Ascending aorta (tissue), 2 donors: Measurements from ENCODE around the gene NINJ2. TPM values are rescaled to one million over a fixed set of nuclear protein-coding genes. Genes with fewer than 3 reads are reported as not detected.

Experiments
- DNase-seq, 2 donors: peaks; one replicate each; pipeline ENCODE4 v3.0.0-alpha.2; 2019; ENCODE audit warnings: low spot score in 2 of 2
- H3K27ac ChIP-seq, 2 donors: fragments of 200-600 bp; sonication (generic); one replicate each; pipeline ENCODE4 v1.5.1; 2016 to 2017; ENCODE audit warnings: mild to moderate bottlenecking in 1 of 2
- H3K27me3 ChIP-seq: fragments of 200-600 bp; sonication (generic); one replicate; pipeline ENCODE4 v1.5.1; 2017
- H3K36me3 ChIP-seq, 2 donors: fragments of 200-600 bp; sonication (generic); one replicate each; pipeline ENCODE4 v1.5.1; 2016
- H3K4me1 ChIP-seq, 2 donors: fragments of 200-600 bp; sonication (generic); one replicate each; pipeline ENCODE4 v1.5.1; 2016 to 2017; ENCODE audit warnings: mild to moderate bottlenecking in 1 of 2
- H3K4me3 ChIP-seq, 2 donors: fragments of 200-600 bp; sonication (generic); one replicate each; pipeline ENCODE4 v1.5.1; 2016 to 2017; ENCODE audit warnings: mild to moderate bottlenecking in 1 of 2
- H3K9me3 ChIP-seq, 2 donors: fragments of 200-600 bp; sonication (generic); one replicate each; pipeline ENCODE4 v1.5.1; 2016
- intact Hi-C: fragments of 100-400 bp; cut with DNase I; formaldehyde crosslinking; loops from one replicate; pipeline ENCODE4 v1.15.1; 2023
- total RNA-seq: library from RNA; depleted of rRNA; stranded (reverse); fragments of >200 nt; gene quantifications from one replicate; pipeline ENCODE4 v1.1.0, GENCODE V29; 2016
- TF ChIP-seq, protein P1 (sequence below), 3 experiments: fragments of 200-600 bp in 2 of 3; fragments of 450-650 bp in 1 of 3; sonication (generic) in 2 of 3; IDR thresholded peaks; one replicate each; pipeline ENCODE4 v1.5.1; 2016 to 2019; ENCODE audit warnings: antibody characterized with exemption in 3 of 3, mild to moderate bottlenecking in 1 of 3, moderate library complexity in 1 of 3

The NINJ2 gene
- total RNA-seq, 1 donor from 2014 or later, result 24.1 TPM

DNA sequence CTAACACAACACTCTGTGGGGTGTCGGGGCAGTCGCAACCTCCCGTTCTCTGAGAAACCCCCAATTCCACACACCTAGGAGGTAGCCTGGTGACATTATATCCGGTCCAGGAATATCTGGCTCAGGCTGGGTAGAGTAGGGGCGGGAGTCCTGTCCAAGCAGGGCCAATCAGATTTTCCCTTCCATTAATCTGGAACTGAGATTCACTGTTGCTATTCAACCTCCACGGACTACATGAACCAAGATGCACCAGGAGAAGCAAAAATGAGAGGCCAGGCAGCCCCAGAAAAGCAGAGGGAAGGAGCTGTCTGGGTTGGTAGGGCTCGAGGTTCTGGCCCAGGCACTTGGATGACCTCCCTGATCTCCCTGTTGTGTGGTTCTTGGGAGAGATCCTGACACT, 51.0 kb downstream of the NINJ2 start:
- intact Hi-C loops, result loop anchor here (5.0 kb wide), 1 partner anchor 35 kb away; no protein-coding TSS in a partner anchor
- no peak overlapping the region for H3K4me3 ChIP-seq
- DNase-seq, result peak in 1 of 2 donors; percentile 35
- no peaks in the 10 kb centered on the region for H3K27me3 ChIP-seq
- no peaks in the 10 kb centered on the region for H3K36me3 ChIP-seq
- peaks cover 6 to 21% of the 10 kb centered on the region in 2 donors for H3K4me1 ChIP-seq
- no peak overlapping the region for H3K27ac ChIP-seq
- TF ChIP-seq, protein P1, sequence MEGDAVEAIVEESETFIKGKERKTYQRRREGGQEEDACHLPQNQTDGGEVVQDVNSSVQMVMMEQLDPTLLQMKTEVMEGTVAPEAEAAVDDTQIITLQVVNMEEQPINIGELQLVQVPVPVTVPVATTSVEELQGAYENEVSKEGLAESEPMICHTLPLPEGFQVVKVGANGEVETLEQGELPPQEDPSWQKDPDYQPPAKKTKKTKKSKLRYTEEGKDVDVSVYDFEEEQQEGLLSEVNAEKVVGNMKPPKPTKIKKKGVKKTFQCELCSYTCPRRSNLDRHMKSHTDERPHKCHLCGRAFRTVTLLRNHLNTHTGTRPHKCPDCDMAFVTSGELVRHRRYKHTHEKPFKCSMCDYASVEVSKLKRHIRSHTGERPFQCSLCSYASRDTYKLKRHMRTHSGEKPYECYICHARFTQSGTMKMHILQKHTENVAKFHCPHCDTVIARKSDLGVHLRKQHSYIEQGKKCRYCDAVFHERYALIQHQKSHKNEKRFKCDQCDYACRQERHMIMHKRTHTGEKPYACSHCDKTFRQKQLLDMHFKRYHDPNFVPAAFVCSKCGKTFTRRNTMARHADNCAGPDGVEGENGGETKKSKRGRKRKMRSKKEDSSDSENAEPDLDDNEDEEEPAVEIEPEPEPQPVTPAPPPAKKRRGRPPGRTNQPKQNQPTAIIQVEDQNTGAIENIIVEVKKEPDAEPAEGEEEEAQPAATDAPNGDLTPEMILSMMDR (IDR thresholded peaks at IDR 0.05), result no peak
- no peaks in the 10 kb centered on the region for H3K9me3 ChIP-seq

DNA sequence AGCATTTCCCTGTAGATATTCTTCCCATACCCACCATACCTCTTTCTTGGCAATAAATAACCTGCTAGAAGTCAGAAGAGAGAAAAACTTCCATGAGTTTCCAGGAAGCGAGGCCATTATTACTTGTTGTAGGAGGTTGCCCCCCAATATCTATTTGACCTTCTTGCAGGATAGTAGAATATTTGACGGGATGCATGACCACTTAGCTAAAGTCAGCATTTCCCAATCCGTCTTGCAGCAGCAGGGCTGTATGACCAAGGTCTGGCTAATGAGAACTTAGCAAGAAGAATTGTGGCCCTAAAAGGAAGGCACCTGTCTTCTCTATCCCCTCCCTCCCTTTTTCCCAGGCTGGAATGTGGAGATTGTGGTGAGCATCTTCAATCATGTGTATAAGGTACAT, 51.5 kb downstream of the NINJ2 start:
- TF ChIP-seq, protein P1 (IDR thresholded peaks at IDR 0.05), result no peak
- Histone ChIP-seq H3K27ac (no peak overlapping the region), H3K36me3 (no peaks in the 10 kb centered on the region), H3K4me1 (peaks cover 6 to 21% of the 10 kb centered on the region in 2 donors), H3K27me3 (no peaks in the 10 kb centered on the region), H3K9me3 (no peaks in the 10 kb centered on the region), H3K4me3 (no peak overlapping the region)
- intact Hi-C loops, result loop anchor here (2.0 to 5.0 kb wide), 2 partner anchors 21 to 34 kb away; no protein-coding TSS in a partner anchor
- peak in 1 of 2 donors; percentile 13 for DNase-seq

DNA sequence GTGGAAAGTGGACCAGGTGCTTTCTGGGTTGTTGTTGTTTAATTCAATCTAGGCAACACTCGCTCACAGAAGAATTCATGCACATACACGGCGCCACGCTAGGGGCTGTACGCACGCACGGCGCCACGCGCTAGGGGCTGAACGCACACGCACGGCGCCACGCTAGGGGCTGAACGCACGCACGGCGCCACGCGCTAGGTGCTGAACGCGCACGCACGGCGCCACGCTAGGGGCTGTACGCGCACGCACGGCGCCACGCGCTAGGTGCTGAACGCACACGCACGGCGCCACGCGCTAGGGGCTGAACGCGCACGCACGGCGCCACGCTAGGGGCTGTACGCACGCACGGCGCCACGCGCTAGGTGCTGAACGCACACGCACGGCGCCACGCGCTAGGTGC, 54.3 kb downstream of the NINJ2 start:
- TF ChIP-seq, protein P1 (IDR thresholded peaks at IDR 0.05), result no peak
- intact Hi-C loops, result no loop called here
- no peak for DNase-seq
- Histone ChIP-seq H3K27me3 (no peaks in the 10 kb centered on the region), H3K36me3 (no peaks in the 10 kb centered on the region), H3K9me3 (no peaks in the 10 kb centered on the region), H3K27ac (peak overlapping the region; percentile 21 to 77), H3K4me1 (peaks cover 6 to 26% of the 10 kb centered on the region in 2 donors), H3K4me3 (no peak overlapping the region)

DNA sequence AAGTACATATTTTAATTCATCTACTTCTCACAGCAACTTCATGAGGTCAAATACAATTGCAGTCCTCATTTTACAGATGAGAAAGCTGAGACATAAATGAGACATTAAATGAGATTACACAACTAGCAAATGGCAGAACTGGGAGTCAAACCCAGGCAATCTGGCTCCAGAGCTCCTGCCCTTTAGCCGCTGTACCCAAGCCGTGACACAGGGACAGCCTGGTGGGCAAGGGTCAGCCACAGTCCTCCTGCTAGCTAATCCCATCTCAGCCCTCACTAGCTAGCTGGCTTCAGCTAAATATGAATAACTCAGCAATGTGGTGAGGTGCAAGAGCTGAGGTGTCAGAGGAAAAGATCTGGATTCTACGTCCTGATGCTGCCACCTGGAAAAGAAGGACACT, 54.8 kb downstream of the NINJ2 start:
- Histone ChIP-seq H3K36me3 (no peaks in the 10 kb centered on the region), H3K4me3 (no peak overlapping the region), H3K9me3 (no peaks in the 10 kb centered on the region), H3K27ac (peak overlapping the region; percentile 21 to 77), H3K27me3 (no peaks in the 10 kb centered on the region), H3K4me1 (peaks cover 6 to 26% of the 10 kb centered on the region in 2 donors)
- TF ChIP-seq, protein P1 (IDR thresholded peaks at IDR 0.05), result no peak
- intact Hi-C loops, result no loop called here
- no peak for DNase-seq

DNA sequence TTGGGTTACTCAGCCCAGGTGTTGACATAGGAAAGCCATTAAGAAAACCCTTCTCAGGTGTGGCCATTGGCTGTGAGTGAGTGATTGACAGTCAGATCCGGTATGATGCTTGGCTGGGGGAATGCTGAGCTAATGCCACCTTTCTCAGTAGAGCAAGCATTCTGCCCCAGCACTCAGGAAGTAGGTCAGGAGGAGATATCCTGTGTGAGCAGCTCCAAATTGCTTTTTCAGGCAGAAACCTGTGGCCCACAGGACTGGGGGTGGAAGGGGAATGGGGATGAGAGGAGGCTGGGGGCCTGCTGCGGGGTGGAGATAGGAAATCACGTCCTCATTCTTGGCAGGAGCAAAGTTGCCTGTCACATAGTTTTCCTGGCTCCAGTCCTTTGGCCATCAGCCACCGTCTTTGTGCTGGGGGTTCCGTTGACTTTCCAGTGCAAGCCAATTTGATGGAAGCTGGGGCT, 55.7 kb downstream of the NINJ2 start:
- TF ChIP-seq, protein P1 (IDR thresholded peaks at IDR 0.05), result no peak
- DNase-seq, result peak in 1 of 2 donors; percentile 65
- no peaks in the 10 kb centered on the region for H3K36me3 ChIP-seq
- peak overlapping the region; percentile 52 to 77 for H3K27ac ChIP-seq
- peaks cover 6 to 26% of the 10 kb centered on the region in 2 donors for H3K4me1 ChIP-seq
- no peaks in the 10 kb centered on the region for H3K9me3 ChIP-seq
- H3K27me3 ChIP-seq, result no peaks in the 10 kb centered on the region
- H3K4me3 ChIP-seq, result no peak overlapping the region
- intact Hi-C loops, result no loop called here

DNA sequence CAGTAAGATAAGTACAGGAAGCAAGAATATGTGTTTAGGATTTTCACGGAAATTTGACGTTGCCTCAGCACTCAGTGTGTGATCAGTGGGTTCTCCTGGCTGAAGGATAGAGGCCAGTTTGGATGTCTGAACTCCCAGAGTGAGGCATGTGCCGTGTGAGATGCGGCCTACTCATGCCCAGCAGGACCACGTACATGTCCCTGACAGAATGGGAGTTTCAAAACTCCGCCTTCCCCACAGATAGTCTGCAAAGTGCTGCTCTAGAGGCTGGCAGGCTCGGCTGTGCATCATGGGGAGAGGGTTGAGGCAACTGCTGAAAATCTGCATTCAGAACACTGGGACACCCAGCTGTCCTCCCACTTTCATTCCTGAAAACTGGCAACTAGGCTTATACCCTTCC, 58.3 kb downstream of the NINJ2 start:
- H3K27me3 ChIP-seq, result no peaks in the 10 kb centered on the region
- no peaks in the 10 kb centered on the region for H3K36me3 ChIP-seq
- H3K4me3 ChIP-seq, result no peak overlapping the region
- intact Hi-C loops, result no loop called here
- TF ChIP-seq, protein P1 (IDR thresholded peaks at IDR 0.05), result no peak
- no peak overlapping the region for H3K27ac ChIP-seq
- H3K9me3 ChIP-seq, result no peaks in the 10 kb centered on the region
- DNase-seq, result no peak
- H3K4me1 ChIP-seq, result peaks cover 4 to 21% of the 10 kb centered on the region in 2 donors
